Endodermal cell (in vitro differentiated cells): ENCODE measurements around the gene PARP3. TPM values are rescaled to one million over a fixed set of nuclear protein-coding genes. Genes with fewer than 3 reads are reported as not detected.
A peak's percentile ranks its signal among the peaks of the same experiment; 100 is the strongest.

Experiments used
- DNase-seq: peaks from one replicate; pipeline ENCODE4 v3.0.0-alpha.2; 2017
- H3K27ac ChIP-seq: 2 replicates; pipeline ENCODE4 v1.5.1; 2013; ENCODE audit warnings: mild to moderate bottlenecking, low read depth, low read length, moderate library complexity
- H3K27me3 ChIP-seq: 2 replicates; pipeline ENCODE4 v1.6.1; 2013; ENCODE audit warnings: mild to moderate bottlenecking, low read length, moderate library complexity; ENCODE audit not compliant: insufficient read depth, control insufficient read depth, poor library complexity, severe bottlenecking
- H3K36me3 ChIP-seq: 2 replicates; pipeline ENCODE4 v1.7.0; 2013; ENCODE audit warnings: mild to moderate bottlenecking, low read length, moderate library complexity; ENCODE audit not compliant: control insufficient read depth, insufficient read depth
- H3K4me1 ChIP-seq: one replicate; pipeline ENCODE4 v1.7.0; 2013; ENCODE audit warnings: low read length; ENCODE audit not compliant: control insufficient read depth, insufficient read depth
- H3K4me3 ChIP-seq: 2 replicates; pipeline ENCODE4 v1.5.1; 2013; ENCODE audit warnings: mild to moderate bottlenecking, low read length, moderate library complexity
- H3K9ac ChIP-seq: 2 replicates; pipeline ENCODE4 v1.6.1; 2013; ENCODE audit warnings: mild to moderate bottlenecking, low read length, moderate library complexity; ENCODE audit not compliant: poor library complexity, severe bottlenecking; ENCODE audit errors: extremely low read depth
- H3K9me3 ChIP-seq: 2 replicates; pipeline ENCODE4 v1.6.1; 2013; ENCODE audit warnings: mild to moderate bottlenecking, low read length, moderate library complexity; ENCODE audit not compliant: control insufficient read depth
- H3K27ac Mint-ChIP-seq: 2 replicates; pipeline ENCODE4 v1.8.0; 2020; ENCODE audit warnings: mixed read lengths
- H3K27me3 Mint-ChIP-seq: 2 replicates; pipeline ENCODE4 v1.8.0; 2021; ENCODE audit warnings: mild to moderate bottlenecking, mixed read lengths; ENCODE audit not compliant: insufficient read depth
- H3K36me3 Mint-ChIP-seq: 2 replicates; pipeline ENCODE4 v1.8.0; 2020; ENCODE audit warnings: low read depth, mixed read lengths
- H3K4me1 Mint-ChIP-seq: 2 replicates; pipeline ENCODE4 v1.8.0; 2020; ENCODE audit warnings: mixed read lengths
- H3K4me3 Mint-ChIP-seq: 2 replicates; pipeline ENCODE4 v1.8.0; 2020; ENCODE audit warnings: mild to moderate bottlenecking, moderate library complexity, mixed read lengths
- H3K9me3 Mint-ChIP-seq: 2 replicates; pipeline ENCODE4 v1.8.0; 2020; ENCODE audit warnings: mild to moderate bottlenecking, mixed read lengths
- CTCF ChIP-seq: fragments of 200-600 bp; sonication (generic); conservative IDR thresholded peaks from 2 replicates; pipeline ENCODE4 v1.5.0; 2021; ENCODE audit warnings: antibody characterized with exemption, mild to moderate bottlenecking
- WGBS, 2 experiments: methylation state at CpG; one replicate each; pipeline versions ENCODE4 v1.1.5 to v1.1.7; 2013; ENCODE audit warnings: missing lambda C conversion rate in 2 of 2, mixed read lengths in 1 of 2; ENCODE audit not compliant: insufficient coverage in 1 of 2, insufficient read length in 1 of 2; 5-methylcytosine and 5-hydroxymethylcytosine counted together
- total RNA-seq, 2 donors: library from RNA; stranded (reverse); fragmentation: NEBNext Ultra II Directional in 1 of 2; extraction: Animal tissue kit (Norgen Biotek cat#: 25700) in 1 of 2; gene quantifications; 2 replicates in 1 of 2; 3 replicates in 1 of 2; pipeline ENCODE4 v1.2.1, GENCODE V29; 2021

PARP3 gene
- total RNA-seq, 2 donors from 2014 or later: 4.5 to 5.7 TPM

DNA sequence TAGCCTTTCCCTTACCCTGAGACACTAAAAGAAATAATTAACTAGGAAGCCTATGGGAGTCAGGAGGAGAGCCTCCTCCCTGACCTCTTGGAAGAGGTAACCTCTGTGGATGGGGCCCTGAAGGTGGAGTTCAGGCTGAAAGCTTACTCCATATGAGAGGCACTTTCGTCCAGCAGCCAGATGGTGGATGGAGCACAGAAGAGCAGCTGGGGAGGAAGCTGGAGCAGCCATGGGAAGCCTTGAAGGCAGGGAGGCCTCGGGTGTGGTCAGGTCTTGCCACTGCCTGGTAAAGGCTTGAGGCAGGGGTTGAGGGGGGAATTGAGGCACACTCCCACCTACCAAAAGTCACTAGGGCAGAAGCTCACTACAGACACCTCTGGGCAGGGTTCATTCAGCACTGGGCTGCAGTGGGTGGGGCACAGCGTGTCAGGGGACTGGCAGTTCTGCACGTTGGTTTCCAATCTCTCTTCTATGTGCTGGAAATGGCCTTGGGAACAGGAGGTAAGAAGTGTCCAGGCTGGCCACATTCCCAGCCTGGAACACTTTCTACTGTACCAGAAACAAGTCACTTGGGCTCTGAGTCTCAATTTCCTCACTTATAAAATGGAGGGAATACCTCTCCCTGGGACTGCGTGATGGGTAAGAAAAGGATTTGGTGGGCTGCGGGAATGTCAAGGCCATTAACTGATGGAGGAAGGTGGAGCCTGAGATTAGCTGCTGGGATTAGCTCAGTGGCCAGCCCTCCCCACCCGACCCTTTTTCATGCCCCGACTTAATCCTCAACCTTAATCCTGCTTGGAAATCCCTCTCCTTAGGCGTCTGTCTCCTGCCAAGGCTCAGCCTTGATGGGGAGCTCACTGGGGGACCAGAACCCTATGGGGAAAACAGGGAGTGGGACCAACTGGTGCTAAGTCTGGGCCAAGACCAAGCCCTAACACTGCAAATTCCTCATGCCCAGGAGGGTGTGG is 19.7 kb downstream of the PARP3 start:
- DNase-seq: peak; percentile 58
- no peak overlapping the region for H3K9ac ChIP-seq
- Mint-ChIP-seq H3K9me3 (no peaks in the 10 kb centered on the region), H3K4me1 (peaks cover 22% of the 10 kb centered on the region), H3K27me3 (no peaks in the 10 kb centered on the region), H3K36me3 (peaks cover 13% of the 10 kb centered on the region), H3K27ac (no peak overlapping the region), H3K4me3 (no peak overlapping the region)
- H3K27me3 ChIP-seq: no peaks in the 10 kb centered on the region
- no peak overlapping the region for H3K4me3 ChIP-seq
- H3K27ac ChIP-seq: no peak overlapping the region
- TF ChIP-seq CTCF: no peak
- no peaks in the 10 kb centered on the region for H3K9me3 ChIP-seq
- peaks cover 54% of the 10 kb centered on the region for H3K36me3 ChIP-seq
- WGBS, 2 experiments: 69 to 85% methylated on average over 6 to 9 of the region's 9 CpGs
- peaks cover 21% of the 10 kb centered on the region for H3K4me1 ChIP-seq

- H3K27ac Mint-ChIP-seq: no peak overlapping the region
- Histone ChIP-seq H3K9ac (no peak overlapping the region), H3K4me3 (no peak overlapping the region), H3K36me3 (peaks cover 44% of the 10 kb centered on the region), H3K4me1 (peaks cover 21% of the 10 kb centered on the region), H3K27me3 (no peaks in the 10 kb centered on the region), H3K27ac (no peak overlapping the region), H3K9me3 (no peaks in the 10 kb centered on the region)
- TF ChIP-seq CTCF: no peak
- H3K27me3 Mint-ChIP-seq: no peaks in the 10 kb centered on the region
- WGBS, 2 experiments: 82 to 89% methylated on average over 6 of the region's 6 CpGs
- H3K4me3 Mint-ChIP-seq: no peak overlapping the region
- peak; percentile 44 for DNase-seq
- peaks cover 22% of the 10 kb centered on the region for H3K4me1 Mint-ChIP-seq
- H3K36me3 Mint-ChIP-seq: peaks cover 11% of the 10 kb centered on the region
- H3K9me3 Mint-ChIP-seq: no peaks in the 10 kb centered on the region
These were observed 20.8 kb downstream of the PARP3 start for GRCh38 chr3:51962854-51963530.

DNA sequence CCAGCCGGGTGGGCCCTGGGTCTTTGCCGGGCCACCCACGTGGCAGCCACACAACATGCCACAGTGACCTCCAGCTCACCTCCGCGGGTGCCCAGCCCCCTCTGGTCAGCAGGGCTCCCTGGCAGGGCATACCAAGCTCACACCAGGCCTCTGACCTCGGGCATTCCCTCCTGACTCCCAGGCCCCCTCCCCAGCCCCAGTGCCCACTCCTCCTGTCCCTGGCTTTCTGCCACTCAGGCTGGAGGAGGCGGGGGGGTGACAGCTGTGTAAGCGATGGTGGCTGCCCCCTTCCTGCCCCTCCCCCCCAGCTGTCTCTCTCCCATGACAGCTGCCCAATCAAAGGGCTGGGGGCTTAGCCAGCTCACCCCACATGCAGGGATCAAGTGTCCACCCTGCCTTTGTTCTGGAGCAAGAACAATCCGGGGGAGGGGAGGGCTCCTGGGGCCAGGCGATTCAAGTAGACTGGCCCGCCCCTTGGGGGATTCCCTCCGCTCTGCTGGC is 21.8 kb downstream of the PARP3 start:
- no peaks in the 10 kb centered on the region for H3K9me3 ChIP-seq
- peaks cover 3% of the 10 kb centered on the region for H3K36me3 Mint-ChIP-seq
- peaks cover 37% of the 10 kb centered on the region for H3K36me3 ChIP-seq
- H3K4me3 ChIP-seq: no peak overlapping the region
- peak; percentile 52 for DNase-seq
- TF ChIP-seq CTCF: no peak
- peaks cover 32% of the 10 kb centered on the region for H3K4me1 Mint-ChIP-seq
- H3K9ac ChIP-seq: no peak overlapping the region
- no peak overlapping the region for H3K27ac Mint-ChIP-seq
- H3K4me3 Mint-ChIP-seq: no peak overlapping the region
- H3K4me1 ChIP-seq: peaks cover 21% of the 10 kb centered on the region
- H3K9me3 Mint-ChIP-seq: no peaks in the 10 kb centered on the region
- H3K27me3 ChIP-seq: no peaks in the 10 kb centered on the region
- no peaks in the 10 kb centered on the region for H3K27me3 Mint-ChIP-seq
- WGBS, 2 experiments: 54 to 64% methylated on average over 7 to 12 of the region's 12 CpGs
- H3K27ac ChIP-seq: peak overlapping the region; percentile 53
